ENCODE data around the gene NME9. TPM values are rescaled to one million over a fixed set of nuclear protein-coding genes. Genes with fewer than 3 reads are reported as not detected.

NME9 gene
- total RNA-seq, 1 donor from 2014 or later: not detected

- Mint-ChIP-seq H3K27me3 (ENCODE audit: low read depth) (peaks cover 12% of the 10 kb centered on the region), H3K27ac (ENCODE audit: unreplicated experiment) (no peak overlapping the region), H3K9me3 (ENCODE audit: low read depth) (peaks cover 3% of the 10 kb centered on the region), H3K4me1 (ENCODE audit: low read depth) (no peaks in the 10 kb centered on the region), H3K36me3 (ENCODE audit: low read depth) (no peaks in the 10 kb centered on the region), H3K4me3 (ENCODE audit: unreplicated experiment) (no peak overlapping the region)
- no peak for TF ChIP-seq CTCF (IDR thresholded peaks at IDR 0.05)
- DNase-seq (ENCODE audit: low spot score): no peak
Measured at GRCh38 chr3:138338244-138338643, 8.6 kb upstream of the NME9 start.

- no peak overlapping the region for H3K4me3 Mint-ChIP-seq (ENCODE audit: unreplicated experiment)
- H3K27me3 Mint-ChIP-seq (ENCODE audit: low read depth): peaks cover 12% of the 10 kb centered on the region
- DNase-seq (ENCODE audit: low spot score): no peak
- TF ChIP-seq CTCF (IDR thresholded peaks at IDR 0.05): no peak
- H3K4me1 Mint-ChIP-seq (ENCODE audit: low read depth): no peaks in the 10 kb centered on the region
- H3K27ac Mint-ChIP-seq (ENCODE audit: unreplicated experiment): no peak overlapping the region
- no peaks in the 10 kb centered on the region for H3K36me3 Mint-ChIP-seq (ENCODE audit: low read depth)
- H3K9me3 Mint-ChIP-seq (ENCODE audit: low read depth): no peaks in the 10 kb centered on the region
Measured at GRCh38 chr3:138336454-138336999, 6.9 kb upstream of the NME9 start.

GRCh38 chr3:138334608-138335007, 5.0 kb upstream of the NME9 start:
- no peak for DNase-seq (ENCODE audit: low spot score)
- Mint-ChIP-seq H3K27ac (ENCODE audit: unreplicated experiment) (no peak overlapping the region), H3K36me3 (ENCODE audit: low read depth) (no peaks in the 10 kb centered on the region), H3K4me1 (ENCODE audit: low read depth) (no peaks in the 10 kb centered on the region), H3K27me3 (ENCODE audit: low read depth) (peaks cover 12% of the 10 kb centered on the region), H3K9me3 (ENCODE audit: low read depth) (no peaks in the 10 kb centered on the region), H3K4me3 (ENCODE audit: unreplicated experiment) (no peak overlapping the region)
- no peak for TF ChIP-seq CTCF (IDR thresholded peaks at IDR 0.05)

- TF ChIP-seq CTCF (IDR thresholded peaks at IDR 0.05): peak; percentile 86
- Mint-ChIP-seq H3K27me3 (ENCODE audit: low read depth) (peaks cover 11% of the 10 kb centered on the region), H3K27ac (ENCODE audit: unreplicated experiment) (no peak overlapping the region), H3K36me3 (ENCODE audit: low read depth) (no peaks in the 10 kb centered on the region), H3K9me3 (ENCODE audit: low read depth) (no peaks in the 10 kb centered on the region), H3K4me3 (ENCODE audit: unreplicated experiment) (no peak overlapping the region), H3K4me1 (ENCODE audit: low read depth) (peaks cover 9% of the 10 kb centered on the region)
- no peak for DNase-seq (ENCODE audit: low spot score)
Measured at GRCh38 chr3:138332472-138333073, 2.9 kb upstream of the NME9 start.

GRCh38 chr3:138331143-138331894, 1.7 kb upstream of the NME9 start:
- H3K36me3 Mint-ChIP-seq (ENCODE audit: low read depth): no peaks in the 10 kb centered on the region
- peaks cover 9% of the 10 kb centered on the region for H3K4me1 Mint-ChIP-seq (ENCODE audit: low read depth)
- no peak overlapping the region for H3K27ac Mint-ChIP-seq (ENCODE audit: unreplicated experiment)
- no peaks in the 10 kb centered on the region for H3K9me3 Mint-ChIP-seq (ENCODE audit: low read depth)
- H3K4me3 Mint-ChIP-seq (ENCODE audit: unreplicated experiment): no peak overlapping the region
- H3K27me3 Mint-ChIP-seq (ENCODE audit: low read depth): peaks cover 11% of the 10 kb centered on the region
- no peak for DNase-seq (ENCODE audit: low spot score)
- peak; percentile 61 for TF ChIP-seq CTCF (IDR thresholded peaks at IDR 0.05)
